Measurements from ENCODE around the gene COL27A1.

The COL27A1 gene

DNA sequence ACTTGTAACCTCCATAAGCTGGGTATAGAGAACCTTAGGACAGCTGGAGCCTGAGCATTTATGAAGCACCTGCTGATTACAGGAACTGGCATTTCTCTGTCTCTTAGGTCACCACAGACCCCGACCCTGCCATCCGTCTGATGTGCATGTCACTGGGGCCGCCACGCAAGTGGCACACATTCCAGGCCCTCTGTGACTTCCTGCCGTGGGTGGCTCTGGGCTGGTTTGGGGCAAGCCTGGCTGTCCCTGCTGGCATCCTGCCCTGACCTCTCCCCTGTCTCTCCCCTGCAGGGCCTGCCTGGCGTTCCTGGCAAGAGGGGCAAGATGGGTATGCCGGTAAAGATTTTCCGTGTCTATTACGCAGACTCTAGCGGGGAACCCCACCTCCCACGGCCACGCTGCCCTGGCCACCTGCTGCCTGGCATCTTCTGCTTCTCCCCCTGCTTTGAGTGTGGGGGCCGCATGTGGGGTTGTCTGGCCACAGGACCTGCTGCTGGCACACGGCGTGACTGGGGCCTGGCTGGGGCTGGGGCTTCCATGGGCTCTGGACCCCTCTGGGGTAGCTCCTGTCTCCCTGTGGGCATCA, 55.4 kb downstream of the COL27A1 start:
- TF ChIP-seq CTCF (IDR thresholded peaks at IDR 0.05; ENCODE audit: insufficient read depth, missing control alignments) = no peak
- DNase-seq (ENCODE audit: insufficient read length, low spot score) (no peak), FAIRE-seq (no peak)

DNA sequence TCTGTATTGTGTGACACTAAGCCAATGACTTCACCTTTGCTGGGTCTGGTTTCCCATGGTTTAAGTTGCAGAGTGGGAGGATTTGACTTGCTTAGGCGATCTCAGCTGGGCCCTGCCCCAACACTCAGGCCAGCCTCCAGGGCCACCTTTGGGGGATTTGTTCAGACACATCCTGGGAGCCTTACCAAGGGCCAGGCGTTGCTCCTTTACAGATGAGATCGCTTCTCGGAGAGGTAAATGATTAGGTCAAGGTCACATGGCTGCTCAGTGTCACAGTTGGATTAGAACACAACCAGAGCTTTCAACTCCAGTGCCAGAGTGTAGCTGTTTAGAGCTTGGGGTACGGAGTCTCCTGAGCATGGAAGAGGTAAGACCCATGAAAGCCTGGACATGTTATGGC, 57.5 kb downstream of the COL27A1 start:
- no peak for TF ChIP-seq CTCF (IDR thresholded peaks at IDR 0.05; ENCODE audit: insufficient read depth, missing control alignments)
- FAIRE-seq (no peak), DNase-seq (ENCODE audit: insufficient read length, low spot score) (no peak)

DNA sequence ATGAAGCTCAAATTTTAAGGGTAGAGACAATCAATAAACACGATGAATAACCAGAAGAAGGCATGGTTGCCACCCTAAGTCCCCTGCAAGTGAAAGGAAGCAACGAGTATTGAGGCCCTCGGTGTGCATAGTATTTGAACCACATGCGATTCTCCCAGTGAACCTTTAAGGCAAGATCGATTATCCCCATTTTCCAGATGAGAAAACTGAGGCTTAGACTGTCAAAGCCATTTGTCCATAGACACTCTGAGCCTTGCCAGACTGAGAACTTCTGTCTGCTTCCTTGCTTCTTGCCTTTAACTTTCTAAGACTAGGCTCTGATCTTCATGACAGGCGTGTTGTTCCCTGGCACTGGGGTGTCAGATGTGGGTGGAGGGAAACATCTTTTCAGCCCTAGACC, 58.2 kb downstream of the COL27A1 start:
- FAIRE-seq (no peak), DNase-seq (ENCODE audit: insufficient read length, low spot score) (no peak)
- no peak for TF ChIP-seq CTCF (IDR thresholded peaks at IDR 0.05; ENCODE audit: insufficient read depth, missing control alignments)

DNA sequence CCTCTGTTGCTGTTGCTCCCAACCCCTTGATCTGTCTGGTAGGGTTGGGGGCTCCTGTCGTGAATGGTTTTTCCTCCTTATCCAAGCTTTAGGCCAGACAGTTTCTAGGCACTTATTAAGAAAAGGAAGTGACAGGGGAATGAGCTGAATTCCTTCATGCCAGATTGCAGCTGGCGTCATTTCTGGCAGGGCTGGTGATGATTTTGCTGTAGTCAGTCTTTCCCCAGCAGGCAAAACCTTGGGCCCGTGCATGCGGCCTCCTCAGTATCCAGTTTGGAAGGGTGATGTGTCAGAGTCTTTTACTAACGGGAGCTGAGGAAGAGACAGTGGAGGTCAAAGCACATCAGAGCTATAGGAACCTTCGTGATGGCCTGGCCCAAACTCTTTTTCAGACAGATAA, 58.8 kb downstream of the COL27A1 start:
- no peak for DNase-seq (ENCODE audit: insufficient read length, low spot score)
- FAIRE-seq = no peak
- TF ChIP-seq CTCF (IDR thresholded peaks at IDR 0.05; ENCODE audit: insufficient read depth, missing control alignments) = no peak

- no peak for TF ChIP-seq CTCF (IDR thresholded peaks at IDR 0.05; ENCODE audit: insufficient read depth, missing control alignments)
- FAIRE-seq (no peak), DNase-seq (ENCODE audit: insufficient read length, low spot score) (no peak)
Measured at GRCh38 chr9:114214686-114215414, 59.5 kb downstream of the COL27A1 start.

DNA sequence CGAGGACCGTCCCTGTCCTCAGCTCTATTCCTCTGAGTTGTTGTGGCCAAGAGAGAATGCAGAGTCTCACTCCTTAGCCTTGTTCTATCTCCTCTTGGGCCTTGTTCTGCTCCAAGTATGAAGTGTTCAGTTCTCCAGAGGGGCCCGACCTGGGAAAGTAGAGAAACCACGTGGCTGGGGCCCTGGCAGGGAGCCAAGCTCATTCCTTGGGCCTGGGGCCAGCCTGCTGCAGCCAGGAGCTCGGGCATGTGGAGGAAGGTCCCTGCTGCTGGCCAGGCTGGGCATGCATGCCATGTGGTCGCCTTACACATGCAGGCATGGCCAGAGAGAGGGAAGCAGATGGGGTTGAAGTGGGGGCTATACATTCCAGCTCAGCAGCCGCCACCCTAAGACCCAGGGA, 60.7 kb downstream of the COL27A1 start:
- no peak for TF ChIP-seq CTCF (IDR thresholded peaks at IDR 0.05; ENCODE audit: insufficient read depth, missing control alignments)
- FAIRE-seq (no peak), DNase-seq (ENCODE audit: insufficient read length, low spot score) (no peak)

- FAIRE-seq = no peak
- TF ChIP-seq CTCF (IDR thresholded peaks at IDR 0.05; ENCODE audit: insufficient read depth, missing control alignments) = no peak
- DNase-seq (ENCODE audit: insufficient read length, low spot score) = no peak
Measured at GRCh38 chr9:114216976-114217375, 61.6 kb downstream of the COL27A1 start.
